CD14-positive monocyte (primary cell): ENCODE data around the gene IRS1. TPM values are rescaled to one million over a fixed set of nuclear protein-coding genes. Genes with fewer than 3 reads are reported as not detected.
A peak's percentile ranks its signal among the peaks of the same experiment; 100 is the strongest.

Experiments
- DNase-seq, 3 donors: peaks; one replicate each; pipeline ENCODE4 v3.0.0-alpha.2; 2011 to 2022
- H2AFZ ChIP-seq: 2 replicates; pipeline ENCODE4 v1.6.0; 2012; ENCODE audit warnings: mild to moderate bottlenecking, low read depth, low read length, inconsistent platforms; ENCODE audit not compliant: insufficient read depth, poor library complexity, severe bottlenecking
- H3K27ac ChIP-seq, 2 donors: 1 replicate in 1 of 2; 2 replicates in 1 of 2; pipeline ENCODE4 v1.5.1; 2012 to 2013; ENCODE audit warnings: low read length in 2 of 2, control low read depth in 1 of 2, inconsistent platforms in 1 of 2, low read depth in 1 of 2, mild to moderate bottlenecking in 1 of 2
- H3K27me3 ChIP-seq, 2 donors: one replicate each; pipeline versions ENCODE4 v1.6.0 to v1.6.1; 2011 to 2013; ENCODE audit warnings: low read length in 2 of 2; ENCODE audit not compliant: control insufficient read depth in 2 of 2, insufficient read depth in 2 of 2
- H3K36me3 ChIP-seq, 2 donors: replicated peaks in 1 of 2; 1 replicate in 1 of 2; 2 replicates in 1 of 2; pipeline versions ENCODE4 v1.5.1 to v1.6.1; 2012 to 2013; ENCODE audit warnings: low read length in 2 of 2, control low read depth in 1 of 2, inconsistent platforms in 1 of 2, mild to moderate bottlenecking in 1 of 2; ENCODE audit not compliant: insufficient read depth in 2 of 2, control insufficient read depth in 1 of 2
- H3K4me1 ChIP-seq, 2 donors: 1 replicate in 1 of 2; 2 replicates in 1 of 2; pipeline versions ENCODE4 v1.5.1 to v1.6.1; 2012 to 2013; ENCODE audit warnings: low read length in 2 of 2, control low read depth in 1 of 2, inconsistent platforms in 1 of 2, mild to moderate bottlenecking in 1 of 2, moderate library complexity in 1 of 2; ENCODE audit not compliant: insufficient read depth in 2 of 2, control insufficient read depth in 1 of 2
- H3K4me2 ChIP-seq: replicated peaks from 2 replicates; pipeline ENCODE3; 2012; ENCODE audit warnings: low read length, moderate library complexity, mild to moderate bottlenecking; ENCODE audit not compliant: poor library complexity, severe bottlenecking; ENCODE audit errors: extremely low read depth
- H3K4me3 ChIP-seq, 3 experiments: fragments of 200-600 bp in 1 of 3; sonication (generic) in 1 of 3; replicated peaks in 1 of 3; 1 replicate in 2 of 3; 2 replicates in 1 of 3; pipeline ENCODE4 v1.5.1; 2011 to 2013; ENCODE audit warnings: low read length in 3 of 3, mild to moderate bottlenecking in 3 of 3, control low read depth in 2 of 3, low read depth in 2 of 3, inconsistent platforms in 1 of 3, moderate library complexity in 1 of 3
- H3K79me2 ChIP-seq: 2 replicates; pipeline ENCODE4 v1.6.0; 2012; ENCODE audit warnings: mild to moderate bottlenecking, control low read depth, inconsistent platforms, low read length, moderate library complexity; ENCODE audit not compliant: insufficient read depth
- H3K9ac ChIP-seq: 2 replicates; pipeline ENCODE4 v1.6.0; 2017; ENCODE audit warnings: low read length, mild to moderate bottlenecking; ENCODE audit not compliant: insufficient read depth, poor library complexity, severe bottlenecking
- H3K9me3 ChIP-seq, 2 donors: replicated peaks in 1 of 2; 1 replicate in 1 of 2; 2 replicates in 1 of 2; pipeline versions ENCODE4 v1.5.1 to v1.6.1; 2012 to 2013; ENCODE audit warnings: low read length in 2 of 2, control low read depth in 1 of 2; ENCODE audit not compliant: control insufficient read depth in 1 of 2, insufficient read depth in 1 of 2
- H4K20me1 ChIP-seq: 2 replicates; pipeline ENCODE4 v1.6.0; 2012; ENCODE audit warnings: mild to moderate bottlenecking, low read length, control low read depth, moderate library complexity; ENCODE audit not compliant: insufficient read depth
- H3K27ac Mint-ChIP-seq, 7 donors: one replicate each; pipeline ENCODE4 v1.8.0; 2020; ENCODE audit warnings: mild to moderate bottlenecking in 7 of 7, mixed read lengths in 7 of 7, moderate library complexity in 6 of 7, inconsistent platforms in 2 of 7
- H3K27me3 Mint-ChIP-seq, 3 donors: one replicate each; pipeline ENCODE4 v1.8.0; 2021 to 2022; ENCODE audit warnings: low read depth in 3 of 3, mild to moderate bottlenecking in 3 of 3, mixed read lengths in 3 of 3, moderate library complexity in 3 of 3, inconsistent platforms in 1 of 3
- H3K36me3 Mint-ChIP-seq, 2 donors: one replicate each; pipeline ENCODE4 v1.8.0; 2020; ENCODE audit warnings: mixed read lengths in 2 of 2, inconsistent platforms in 1 of 2, mild to moderate bottlenecking in 1 of 2
- H3K4me1 Mint-ChIP-seq: one replicate; pipeline ENCODE4 v1.8.0; 2020; ENCODE audit warnings: mild to moderate bottlenecking, mixed read lengths
- H3K4me3 Mint-ChIP-seq, 2 donors: one replicate each; pipeline ENCODE4 v1.8.0; 2020; ENCODE audit warnings: mild to moderate bottlenecking in 2 of 2, mixed read lengths in 2 of 2, moderate library complexity in 1 of 2
- H3K9me3 Mint-ChIP-seq, 7 donors: one replicate each; pipeline ENCODE4 v1.8.0; 2020 to 2022; ENCODE audit warnings: mixed read lengths in 7 of 7, mild to moderate bottlenecking in 6 of 7, moderate library complexity in 6 of 7, inconsistent platforms in 2 of 7
- CTCF ChIP-seq: fragments of 200-600 bp; IDR thresholded peaks from one replicate; pipeline ENCODE4 v1.8.0; 2022; ENCODE audit warnings: antibody characterized with exemption, mild to moderate bottlenecking
- WGBS: methylation state at CpG from one replicate; pipeline ENCODE4 v1.1.5; 2013; ENCODE audit warnings: missing lambda C conversion rate; ENCODE audit not compliant: insufficient coverage; 5-methylcytosine and 5-hydroxymethylcytosine counted together
- intact Hi-C, 2 donors: fragments of 100-400 bp; cut with micrococcal nuclease; formaldehyde crosslinking; loops; one replicate each; pipeline versions ENCODE4 v1.15.0 to v1.15.1; 2023
- polyA plus RNA-seq, 3 donors: library from polyadenylated mRNA; depleted of rRNA in 1 of 3; unstranded in 2 of 3; stranded (reverse) in 1 of 3; fragments of 300-500 nt in 2 of 3; fragments of >200 nt in 1 of 3; fragmentation: Illumina TruSeq in 2 of 3; gene quantifications; 1 replicate in 2 of 3; 2 replicates in 1 of 3; pipeline ENCODE4 v1.2.3, GENCODE V29; 2012 to 2021

IRS1 gene
- polyA plus RNA-seq, 3 donors: 0.10 to 0.19 TPM; not detected in 1

- H3K4me3 ChIP-seq: peak overlapping the region; percentile 18 to 87 (median 25)
- peak overlapping the region; percentile 94 for H2AFZ ChIP-seq
- no peaks in the 10 kb centered on the region for H3K79me2 ChIP-seq
Observed at GRCh38 chr2:226799976-226800940, 638 bp upstream of the IRS1 start.

More at GRCh38 chr2:226799976-226800940, 638 bp upstream of the IRS1 start:
- Mint-ChIP-seq H3K4me3 (peak overlapping the region; percentile 80 to 92), H3K9me3 (peaks cover 10 to 36% (median 25%) of the 10 kb centered on the region in 7 donors), H3K36me3 (peaks cover 13% of the 10 kb centered on the region in 2 donors), H3K27ac (peak overlapping the region in 1 of 7 donors; percentile 61), H3K27me3 (peaks cover 51 to 81% (median 61%) of the 10 kb centered on the region in 3 donors), H3K4me1 (peaks cover 27% of the 10 kb centered on the region)
- H3K27ac ChIP-seq: no peak overlapping the region
- intact Hi-C loops: loop anchor here (5.0 to 10.0 kb wide), 4 partner anchors 585 to 1135 kb away; no protein-coding TSS in a partner anchor
- WGBS: 2% methylated on average over 15 of the region's 39 CpGs
- DNase-seq: peak in 2 of 3 donors; percentile 30 to 33
- peaks cover 17 to 19% of the 10 kb centered on the region in 2 donors for H3K9me3 ChIP-seq
- peaks cover 31 to 44% of the 10 kb centered on the region in 2 donors for H3K4me1 ChIP-seq
- no peaks in the 10 kb centered on the region for H3K36me3 ChIP-seq
- peaks cover 24 to 66% of the 10 kb centered on the region in 2 donors for H3K27me3 ChIP-seq
- H3K9ac ChIP-seq: peak overlapping the region; percentile 43
- no peaks in the 10 kb centered on the region for H4K20me1 ChIP-seq
- H3K4me2 ChIP-seq: peak overlapping the region; percentile 92
- peak; percentile 44 for TF ChIP-seq CTCF
